Kidney (tissue), 14 donors: ENCODE results near the gene CA10. TPM values are rescaled to one million over a fixed set of nuclear protein-coding genes. Genes with fewer than 3 reads are reported as not detected.

Experiments
- DNase-seq, 5 donors: peaks; one replicate each; pipeline ENCODE4 v3.0.0-alpha.2; 2013 to 2020
- FAIRE-seq: peaks from 2 replicates; lab custom pipeline; 2012; peaks lifted over from hg19 to GRCh38; lab: Jason Lieb, UNC
- H3K27ac ChIP-seq, 2 donors: one replicate each; pipeline ENCODE4 v1.7.0; 2013; ENCODE audit warnings: low read depth in 2 of 2, low read length in 2 of 2, inconsistent platforms in 1 of 2
- H3K27me3 ChIP-seq: one replicate; pipeline ENCODE4 v1.7.1; 2013; ENCODE audit warnings: low read length, inconsistent platforms; ENCODE audit not compliant: control insufficient read depth, insufficient read depth
- H3K36me3 ChIP-seq, 3 donors: one replicate each; pipeline versions ENCODE4 v1.7.0 to v1.7.1; 2013; ENCODE audit warnings: low read length in 3 of 3, control low read depth in 1 of 3, inconsistent platforms in 1 of 3; ENCODE audit not compliant: insufficient read depth in 3 of 3, control insufficient read depth in 2 of 3
- H3K4me1 ChIP-seq, 3 donors: one replicate each; pipeline versions ENCODE4 v1.7.0 to v1.7.1; 2013; ENCODE audit warnings: low read length in 3 of 3, inconsistent platforms in 1 of 3, low read depth in 1 of 3; ENCODE audit not compliant: control insufficient read depth in 2 of 3, insufficient read depth in 2 of 3
- H3K4me3 ChIP-seq, 3 donors: one replicate each; pipeline versions ENCODE4 v1.7.0 to v1.8.1; 2013; ENCODE audit warnings: low read length in 3 of 3, control low read depth in 1 of 3, inconsistent platforms in 1 of 3
- H3K9ac ChIP-seq, 3 donors: one replicate each; pipeline versions ENCODE4 v1.7.0 to v1.7.1; 2013; ENCODE audit warnings: low read length in 3 of 3, control low read depth in 1 of 3, inconsistent platforms in 1 of 3
- H3K9me3 ChIP-seq, 3 donors: one replicate each; pipeline versions ENCODE4 v1.7.0 to v1.7.1; 2013; ENCODE audit warnings: low read length in 3 of 3, control low read depth in 1 of 3, inconsistent platforms in 1 of 3; ENCODE audit not compliant: control insufficient read depth in 2 of 3, insufficient read depth in 1 of 3
- intact Hi-C: fragments of 100-400 bp; cut with DNase I; formaldehyde crosslinking; loops from one replicate; pipeline ENCODE4 v1.11.1; 2022
- polyA plus RNA-seq: library from polyadenylated mRNA; stranded (reverse); fragments of 350-450 nt; fragmentation: Illumina TruSeq; extraction: RNeasy Lipid Tissue Mini Kit (QIAGEN cat#74804); gene quantifications from one replicate; pipeline ENCODE4 v1.2.3, GENCODE V29; 2014; ENCODE audit warnings: low read depth, low replicate concordance; ENCODE audit not compliant: insufficient read depth
- total RNA-seq: library from RNA; stranded (reverse); fragmentation: NEBNext Ultra II Directional; extraction: Animal tissue kit (Norgen Biotek cat#: 25700); gene quantifications from one replicate; pipeline ENCODE4 v1.2.1, GENCODE V29; 2021
- TF ChIP-seq, protein P1 (sequence below): IDR thresholded peaks from 3 replicates; pipeline ENCODE4 v1.5.1; 2012; ENCODE audit warnings: mild to moderate bottlenecking, moderate library complexity, borderline replicate concordance; ENCODE audit not compliant: insufficient read depth; ENCODE audit errors: extremely low read depth
- donor health status: control.
- donor health status: control.
- donor health status: control.
- donor health status: control.
- donor health status: control.
- donor health status: DM: yes; HTN: yes; CAD: no.
- donor health status: Normal renal cell carcinoma (clear cell type).

Gene CA10
- total and polyA plus RNA-seq, 2 donors from 2014 or later = 3.7 to 9.8 TPM

GRCh38 chr17:51736356-51736755 is 422.2 kb downstream of the CA10 start:
- no peaks in the 10 kb centered on the region for H3K27me3 ChIP-seq
- no peak for FAIRE-seq
- TF ChIP-seq, protein P1, sequence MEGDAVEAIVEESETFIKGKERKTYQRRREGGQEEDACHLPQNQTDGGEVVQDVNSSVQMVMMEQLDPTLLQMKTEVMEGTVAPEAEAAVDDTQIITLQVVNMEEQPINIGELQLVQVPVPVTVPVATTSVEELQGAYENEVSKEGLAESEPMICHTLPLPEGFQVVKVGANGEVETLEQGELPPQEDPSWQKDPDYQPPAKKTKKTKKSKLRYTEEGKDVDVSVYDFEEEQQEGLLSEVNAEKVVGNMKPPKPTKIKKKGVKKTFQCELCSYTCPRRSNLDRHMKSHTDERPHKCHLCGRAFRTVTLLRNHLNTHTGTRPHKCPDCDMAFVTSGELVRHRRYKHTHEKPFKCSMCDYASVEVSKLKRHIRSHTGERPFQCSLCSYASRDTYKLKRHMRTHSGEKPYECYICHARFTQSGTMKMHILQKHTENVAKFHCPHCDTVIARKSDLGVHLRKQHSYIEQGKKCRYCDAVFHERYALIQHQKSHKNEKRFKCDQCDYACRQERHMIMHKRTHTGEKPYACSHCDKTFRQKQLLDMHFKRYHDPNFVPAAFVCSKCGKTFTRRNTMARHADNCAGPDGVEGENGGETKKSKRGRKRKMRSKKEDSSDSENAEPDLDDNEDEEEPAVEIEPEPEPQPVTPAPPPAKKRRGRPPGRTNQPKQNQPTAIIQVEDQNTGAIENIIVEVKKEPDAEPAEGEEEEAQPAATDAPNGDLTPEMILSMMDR = no peak

GRCh38 chr17:51734976-51735375 is 423.5 kb downstream of the CA10 start:
- Histone ChIP-seq H3K9me3 (no peaks in the 10 kb centered on the region), H3K4me3 (no peak overlapping the region), H3K36me3 (no peaks in the 10 kb centered on the region), H3K27me3 (no peaks in the 10 kb centered on the region), H3K9ac (no peak overlapping the region), H3K4me1 (no peaks in the 10 kb centered on the region), H3K27ac (no peak overlapping the region)
- intact Hi-C loops = no loop called here
- TF ChIP-seq, protein P1 = no peak
- no peak for DNase-seq
- no peak for FAIRE-seq

More at GRCh38 chr17:51736356-51736755, 422.2 kb downstream of the CA10 start:
- Histone ChIP-seq H3K4me3 (no peak overlapping the region), H3K9me3 (no peaks in the 10 kb centered on the region), H3K9ac (no peak overlapping the region), H3K4me1 (no peaks in the 10 kb centered on the region), H3K27ac (no peak overlapping the region), H3K36me3 (no peaks in the 10 kb centered on the region)
- intact Hi-C loops = no loop called here
- DNase-seq = no peak

DNA sequence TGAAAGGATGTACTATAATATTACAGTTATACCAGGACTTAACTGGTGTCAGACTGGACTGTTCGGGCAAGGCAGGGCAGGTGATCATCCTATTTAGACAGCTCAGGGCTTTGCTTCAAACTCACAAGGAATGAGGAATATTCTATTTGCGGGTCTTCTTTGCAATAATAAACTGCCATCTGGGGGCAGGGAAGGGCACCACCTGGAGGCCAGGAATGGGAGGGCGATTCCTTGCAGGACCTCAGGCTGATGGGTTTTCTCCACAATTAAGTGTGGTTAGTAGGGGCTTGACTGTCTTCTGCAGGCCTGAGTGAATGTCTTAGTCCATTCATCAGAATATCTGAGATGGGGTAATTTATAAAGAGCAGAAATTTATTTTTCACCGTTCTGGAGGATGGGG is 424.1 kb downstream of the CA10 start:
- FAIRE-seq = no peak
- no peak overlapping the region for H3K27ac ChIP-seq
- no peak overlapping the region for H3K4me3 ChIP-seq
- DNase-seq = no peak
- intact Hi-C loops = no loop called here
- no peaks in the 10 kb centered on the region for H3K9me3 ChIP-seq
- H3K4me1 ChIP-seq = no peaks in the 10 kb centered on the region
- no peaks in the 10 kb centered on the region for H3K27me3 ChIP-seq
- no peak overlapping the region for H3K9ac ChIP-seq
- TF ChIP-seq, protein P1 = peak; percentile 36
- H3K36me3 ChIP-seq = no peaks in the 10 kb centered on the region

DNA sequence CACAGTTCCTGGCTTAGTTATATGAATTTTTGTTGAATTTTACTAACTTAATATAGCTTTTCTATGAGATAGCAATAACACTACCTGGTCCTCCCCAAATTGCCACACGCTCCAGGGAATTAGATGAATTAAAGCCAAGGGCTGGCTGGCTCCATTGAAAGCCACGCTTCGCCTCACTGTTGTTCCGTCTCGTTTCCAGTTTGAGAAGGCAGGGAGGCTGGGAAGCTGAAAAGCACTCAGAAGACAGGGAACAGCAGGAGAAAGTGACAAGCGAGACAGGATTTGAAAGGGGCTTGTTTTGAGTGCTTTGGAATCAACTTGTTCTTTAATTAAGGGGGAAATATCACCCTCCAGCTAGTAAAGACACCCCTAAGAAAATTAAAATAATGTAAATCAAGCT is 425.3 kb downstream of the CA10 start:
- TF ChIP-seq, protein P1 = no peak
- FAIRE-seq = no peak
- Histone ChIP-seq H3K4me3 (no peak overlapping the region), H3K4me1 (no peaks in the 10 kb centered on the region), H3K9ac (no peak overlapping the region), H3K27ac (no peak overlapping the region), H3K9me3 (no peaks in the 10 kb centered on the region), H3K36me3 (no peaks in the 10 kb centered on the region), H3K27me3 (no peaks in the 10 kb centered on the region)
- intact Hi-C loops = no loop called here
- no peak for DNase-seq
